GM12878 (cell line): ENCODE measurements around the gene ESRRG.

Experiments
- RAD51 ChIP-seq: fragments of 450-650 bp; IDR thresholded peaks from 2 replicates; pipeline ENCODE4 v1.6.1; 2016; ENCODE audit warnings: moderate library complexity, mild to moderate bottlenecking, inconsistent platforms
- TF ChIP-seq, protein P1 (sequence below): IDR thresholded peaks from 2 replicates; pipeline ENCODE4 v1.6.1; 2011; ENCODE audit warnings: borderline replicate concordance, low read depth, mild to moderate bottlenecking, moderate library complexity, low read length; ENCODE audit not compliant: insufficient read depth, poor library complexity, severe bottlenecking

DNA sequence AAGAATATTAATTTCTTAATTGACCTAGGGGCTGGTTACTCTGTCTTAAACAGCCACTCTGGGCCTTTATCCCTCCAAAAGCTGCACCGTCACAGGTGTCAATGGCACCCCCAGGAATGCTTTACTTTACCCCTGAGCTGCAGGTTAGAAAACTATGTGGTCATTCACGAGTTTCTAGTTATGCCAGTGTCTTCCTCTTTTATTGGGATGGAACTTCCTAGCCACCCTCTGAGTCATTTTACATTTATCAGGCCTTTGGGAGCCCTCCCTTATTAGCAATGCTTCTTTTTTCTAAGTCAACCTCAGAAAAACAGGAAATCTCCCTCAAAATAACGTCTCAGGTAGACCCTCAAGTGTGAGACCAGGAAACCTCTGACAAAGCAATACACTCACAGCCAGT lies 240.6 kb downstream of the ESRRG start:
- TF ChIP-seq, protein P1, sequence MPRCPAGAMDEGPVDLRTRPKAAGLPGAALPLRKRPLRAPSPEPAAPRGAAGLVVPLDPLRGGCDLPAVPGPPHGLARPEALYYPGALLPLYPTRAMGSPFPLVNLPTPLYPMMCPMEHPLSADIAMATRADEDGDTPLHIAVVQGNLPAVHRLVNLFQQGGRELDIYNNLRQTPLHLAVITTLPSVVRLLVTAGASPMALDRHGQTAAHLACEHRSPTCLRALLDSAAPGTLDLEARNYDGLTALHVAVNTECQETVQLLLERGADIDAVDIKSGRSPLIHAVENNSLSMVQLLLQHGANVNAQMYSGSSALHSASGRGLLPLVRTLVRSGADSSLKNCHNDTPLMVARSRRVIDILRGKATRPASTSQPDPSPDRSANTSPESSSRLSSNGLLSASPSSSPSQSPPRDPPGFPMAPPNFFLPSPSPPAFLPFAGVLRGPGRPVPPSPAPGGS: no peak
- no peak for TF ChIP-seq RAD51
